H9 (cell line): ENCODE results near the gene POMGNT1. TPM values are rescaled to one million over a fixed set of nuclear protein-coding genes. Genes with fewer than 3 reads are reported as not detected.

ENCODE experiments used
- DNase-seq: peaks from one replicate; pipeline ENCODE4 v3.0.0-alpha.2; 2017
- H2AFZ ChIP-seq: one replicate; pipeline ENCODE4 v1.6.1; 2013; ENCODE audit warnings: mild to moderate bottlenecking, low read length, control low read depth, moderate library complexity
- H2AK5ac ChIP-seq: 2 replicates; pipeline ENCODE4 v1.6.1; 2013; ENCODE audit warnings: low read length, control low read depth, mixed read lengths; ENCODE audit not compliant: insufficient read length
- H2BK120ac ChIP-seq: one replicate; pipeline ENCODE4 v1.6.1; 2013; ENCODE audit warnings: low read depth, mild to moderate bottlenecking, low read length, control low read depth, inconsistent platforms; ENCODE audit not compliant: poor library complexity, severe bottlenecking
- H2BK12ac ChIP-seq: 2 replicates; pipeline ENCODE4 v1.6.1; 2013; ENCODE audit warnings: low read length, control low read depth, mixed read lengths, low read depth; ENCODE audit not compliant: insufficient read length
- H2BK15ac ChIP-seq: 2 replicates; pipeline ENCODE4 v1.6.1; 2013; ENCODE audit warnings: low read depth, low read length, control low read depth
- H2BK20ac ChIP-seq: one replicate; pipeline ENCODE4 v1.6.1; 2013; ENCODE audit warnings: low read depth, mild to moderate bottlenecking, low read length, control low read depth, inconsistent platforms; ENCODE audit not compliant: poor library complexity, severe bottlenecking
- H2BK5ac ChIP-seq: 2 replicates; pipeline ENCODE4 v1.6.1; 2013; ENCODE audit warnings: low read length, control low read depth, mixed read lengths; ENCODE audit not compliant: insufficient read length
- H3K14ac ChIP-seq: 2 replicates; pipeline ENCODE4 v1.6.1; 2013; ENCODE audit warnings: low read length, control low read depth; ENCODE audit not compliant: insufficient read depth
- H3K18ac ChIP-seq: 2 replicates; pipeline ENCODE4 v1.6.1; 2013; ENCODE audit warnings: low read depth, mild to moderate bottlenecking, mixed read lengths, low read length, control low read depth; ENCODE audit not compliant: insufficient read length
- H3K23ac ChIP-seq: 2 replicates; pipeline ENCODE4 v1.6.1; 2013; ENCODE audit warnings: low read length, control low read depth, mixed read lengths, low read depth; ENCODE audit not compliant: insufficient read length
- H3K23me2 ChIP-seq: 2 replicates; pipeline ENCODE4 v1.6.1; 2013; ENCODE audit warnings: low read depth, mild to moderate bottlenecking, mixed read lengths, low read length, control low read depth; ENCODE audit not compliant: insufficient read length, poor library complexity, severe bottlenecking
- H3K27ac ChIP-seq: 2 replicates; pipeline ENCODE4 v1.5.1; 2013; ENCODE audit warnings: low read length, control low read depth, mixed read lengths, low read depth; ENCODE audit not compliant: insufficient read length
- H3K27me3 ChIP-seq: 2 replicates; pipeline ENCODE4 v1.6.1; 2013; ENCODE audit warnings: low read length, control low read depth, inconsistent platforms; ENCODE audit not compliant: insufficient read depth
- H3K4ac ChIP-seq: 2 replicates; pipeline ENCODE4 v1.6.1; 2013; ENCODE audit warnings: low read depth, mild to moderate bottlenecking, control low read depth, inconsistent platforms, low read length, moderate library complexity
- H3K4me1 ChIP-seq: 2 replicates; pipeline ENCODE4 v1.6.1; 2013; ENCODE audit warnings: low read length, control low read depth, inconsistent platforms; ENCODE audit not compliant: insufficient read depth
- H3K4me2 ChIP-seq: 2 replicates; pipeline ENCODE4 v1.6.1; 2013; ENCODE audit warnings: low read length, control low read depth, mixed read lengths; ENCODE audit not compliant: insufficient read length, insufficient read depth
- H3K56ac ChIP-seq: 2 replicates; pipeline ENCODE4 v1.6.1; 2013; ENCODE audit warnings: low read depth, mild to moderate bottlenecking, mixed read lengths, low read length, control low read depth; ENCODE audit not compliant: insufficient read length
- H3K79me1 ChIP-seq: 2 replicates; pipeline ENCODE4 v1.6.1; 2013; ENCODE audit warnings: low read depth, mild to moderate bottlenecking, moderate library complexity, low read length, control low read depth, inconsistent platforms; ENCODE audit not compliant: insufficient read depth, poor library complexity, severe bottlenecking
- H3K79me2 ChIP-seq: 2 replicates; pipeline ENCODE4 v1.6.1; 2013; ENCODE audit warnings: low read length, control low read depth, inconsistent platforms; ENCODE audit not compliant: insufficient read depth
- H3K9ac ChIP-seq: 2 replicates; pipeline ENCODE4 v1.6.1; 2013; ENCODE audit warnings: low read length, control low read depth, mixed read lengths; ENCODE audit not compliant: insufficient read length; ENCODE audit errors: extremely low read depth
- H3K9me3 ChIP-seq: one replicate; pipeline ENCODE4 v1.6.1; 2013; ENCODE audit warnings: low read depth, low read length, inconsistent platforms; ENCODE audit not compliant: control insufficient read depth
- H3T11ph ChIP-seq: one replicate; pipeline ENCODE4 v1.6.1; 2013; ENCODE audit warnings: mild to moderate bottlenecking, low read length, control low read depth, inconsistent platforms
- H4K20me1 ChIP-seq: one replicate; pipeline ENCODE4 v1.6.1; 2013; ENCODE audit not compliant: control insufficient read depth, insufficient read length, insufficient read depth
- H4K5ac ChIP-seq: 2 replicates; pipeline ENCODE4 v1.6.1; 2013; ENCODE audit warnings: low read depth, mild to moderate bottlenecking, mixed read lengths, low read length, control low read depth; ENCODE audit not compliant: insufficient read length
- H4K8ac ChIP-seq: replicated peaks from 2 replicates; pipeline ENCODE4 v1.6.1; 2013; ENCODE audit warnings: low read length, control low read depth, mixed read lengths, low read depth; ENCODE audit not compliant: insufficient read length
- H4K91ac ChIP-seq: 2 replicates; pipeline ENCODE4 v1.6.1; 2013; ENCODE audit warnings: low read depth, mild to moderate bottlenecking, moderate library complexity, mixed read lengths, low read length, control low read depth; ENCODE audit not compliant: insufficient read length
- H3K27ac Mint-ChIP-seq, 3 experiments: 2 replicates in 2 of 3; 3 replicates in 1 of 3; pipeline ENCODE4 v1.8.0; 2020 to 2021; ENCODE audit warnings: mixed read lengths in 3 of 3, mild to moderate bottlenecking in 1 of 3, moderate library complexity in 1 of 3
- H3K27me3 Mint-ChIP-seq: 2 replicates; pipeline ENCODE4 v1.8.0; 2021; ENCODE audit warnings: low read depth, mild to moderate bottlenecking, moderate library complexity, mixed read lengths
- H3K36me3 Mint-ChIP-seq, 3 experiments: 2 replicates in 2 of 3; 3 replicates in 1 of 3; pipeline ENCODE4 v1.8.0; 2020 to 2021; ENCODE audit warnings: low read depth in 3 of 3, mixed read lengths in 3 of 3; ENCODE audit not compliant: insufficient read depth in 1 of 3
- H3K4me1 Mint-ChIP-seq, 2 experiments: 2 replicates each; pipeline ENCODE4 v1.8.0; 2020; ENCODE audit warnings: mixed read lengths in 2 of 2
- H3K4me3 Mint-ChIP-seq, 2 experiments: 2 replicates in 1 of 2; 3 replicates in 1 of 2; pipeline ENCODE4 v1.8.0; 2020 to 2021; ENCODE audit warnings: mild to moderate bottlenecking in 2 of 2, mixed read lengths in 2 of 2, moderate library complexity in 1 of 2
- H3K9me3 Mint-ChIP-seq, 2 experiments: 2 replicates in 1 of 2; 3 replicates in 1 of 2; pipeline ENCODE4 v1.8.0; 2020; ENCODE audit warnings: mild to moderate bottlenecking in 2 of 2, mixed read lengths in 2 of 2, moderate library complexity in 1 of 2
- CTCF ChIP-seq: fragments of 200-600 bp; sonication (generic); conservative IDR thresholded peaks from 3 replicates; pipeline ENCODE4 v1.8.0; 2021; ENCODE audit warnings: antibody characterized with exemption, mild to moderate bottlenecking
- WGBS: extraction: QIAGEN DNeasy Blood & Tissue Kit; methylation state at CpG from one replicate; pipeline ENCODE4 v1.1.7; 2013; ENCODE audit warnings: missing lambda C conversion rate, low lambda C conversion rate, mixed read lengths; ENCODE audit not compliant: insufficient read length; ENCODE audit errors: extremely low coverage; 5-methylcytosine and 5-hydroxymethylcytosine counted together
- total RNA-seq: library from RNA; stranded (reverse); gene quantifications from 2 replicates; pipeline ENCODE4 v1.2.1, GENCODE V29; 2021

Gene POMGNT1
- total RNA-seq, 1 experiment from 2014 or later = 62.6 TPM

GRCh38 chr1:46221749-46222148 lies 23.5 kb upstream of the POMGNT1 start:
- no peak overlapping the region for H2BK12ac ChIP-seq
- no peak overlapping the region for H3K14ac ChIP-seq
- H4K91ac ChIP-seq = no peak overlapping the region
- H3K27ac Mint-ChIP-seq = peak overlapping the region in 2 of 3 experiments; percentile 26 to 79; a peak in 5 of 7 replicates
- H3K4me1 ChIP-seq = no peaks in the 10 kb centered on the region; the same call in 1 of the 2 replicates
- no peak overlapping the region for H3K18ac ChIP-seq
- H4K20me1 ChIP-seq = no peaks in the 10 kb centered on the region
- peak overlapping the region; percentile 19 for H3K4me2 ChIP-seq
- no peak overlapping the region for H2BK5ac ChIP-seq
- no peaks in the 10 kb centered on the region for H3K79me2 ChIP-seq
- H3K4me1 Mint-ChIP-seq = peaks cover 31 to 37% of the 10 kb centered on the region in 2 experiments
- H4K8ac ChIP-seq = no peak overlapping the region
- no peak overlapping the region for H2BK20ac ChIP-seq
- WGBS = no CpG with 5 or more reads among the region's 4 CpGs
- no peaks in the 10 kb centered on the region for H3K27me3 Mint-ChIP-seq
- no peak overlapping the region for H3K27ac ChIP-seq
- H3K27me3 ChIP-seq = no peaks in the 10 kb centered on the region
- H3K9ac ChIP-seq = no peak overlapping the region
- no peak for TF ChIP-seq CTCF
- no peaks in the 10 kb centered on the region for H3K9me3 ChIP-seq
- H3T11ph ChIP-seq = no peak overlapping the region
- H2AK5ac ChIP-seq = no peak overlapping the region
- H3K9me3 Mint-ChIP-seq = no peaks in the 10 kb centered on the region
- no peaks in the 10 kb centered on the region for H3K23me2 ChIP-seq
- DNase-seq = peak; percentile 60
- no peak overlapping the region for H3K4ac ChIP-seq
- H4K5ac ChIP-seq = no peak overlapping the region
- H3K4me3 Mint-ChIP-seq = 0 out of 5 replicates have a peak overlapping the region, but pooled peaks of 1 of the 2 experiments have one; percentile 20
- H2BK15ac ChIP-seq = no peak overlapping the region
- peaks cover 0 to 14% (median 13%) of the 10 kb centered on the region in 3 experiments; a peak in 3 of 7 replicates for H3K36me3 Mint-ChIP-seq
- no peak overlapping the region for H2BK120ac ChIP-seq
- H3K56ac ChIP-seq = no peak overlapping the region
- no peak overlapping the region for H2AFZ ChIP-seq
- H3K79me1 ChIP-seq = no peaks in the 10 kb centered on the region
- H3K23ac ChIP-seq = no peak overlapping the region
